ENCODE results near the gene LMNB1.

- TF ChIP-seq CTCF (conservative IDR thresholded peaks at IDR 0.05; ENCODE audit: low read length) (no peak), EZH2phosphoT487 (IDR thresholded peaks at IDR 0.05; ENCODE audit: borderline replicate concordance) (no peak)
Observed at GRCh38 chr5:126868338-126869004, 91.5 kb downstream of the LMNB1 start.

Data from Loucy (cell line).